SU-DHL-6 (cell line): ENCODE data around the gene KRTAP3-2.
"Not testable (repeated sequence)": the region's sequence is repeated elsewhere in the genome, so short reads cannot be mapped to it uniquely, and the experiment has no call there.

Source experiments
- H2AFZ ChIP-seq: fragments of 200-600 bp; sonication (generic); 2 replicates; pipeline ENCODE4 v1.6.1; 2014; ENCODE audit warnings: low read depth, mild to moderate bottlenecking, moderate library complexity, mixed read lengths, antibody characterized with exemption, low read length; ENCODE audit not compliant: severe bottlenecking
- H3F3A ChIP-seq: fragments of 200-600 bp; shearing (Covaris generic); 2 replicates; pipeline ENCODE4 v1.6.0; 2016; ENCODE audit warnings: antibody characterized with exemption, mild to moderate bottlenecking; ENCODE audit not compliant: insufficient read depth
- H3K27ac ChIP-seq: fragments of 200-600 bp; sonication (generic); 2 replicates; pipeline ENCODE4 v1.5.1; 2016; ENCODE audit warnings: low read depth, mild to moderate bottlenecking, low read length, moderate library complexity, mixed read lengths
- H3K27me3 ChIP-seq: fragments of 200-600 bp; sonication (generic), shearing (Covaris generic); 2 replicates; pipeline ENCODE4 v1.6.0; 2014; ENCODE audit warnings: mild to moderate bottlenecking, low read length
- H3K36me3 ChIP-seq: fragments of 200-600 bp; sonication (generic); 2 replicates; pipeline ENCODE4 v1.6.1; 2014; ENCODE audit warnings: mild to moderate bottlenecking, low read length, mixed read lengths
- H3K4me2 ChIP-seq: fragments of 300-600, 200-600 bp; shearing (Covaris generic), sonication (generic); 2 replicates; pipeline ENCODE4 v1.6.0; 2014; ENCODE audit warnings: low read length, low read depth, mild to moderate bottlenecking; ENCODE audit not compliant: poor library complexity, severe bottlenecking
- H3K4me3 ChIP-seq: fragments of 200-600 bp; sonication (generic); 2 replicates; pipeline ENCODE4 v1.5.1; 2014; ENCODE audit warnings: antibody characterized with exemption, low read length, mild to moderate bottlenecking, mixed read lengths; ENCODE audit not compliant: insufficient read depth, poor library complexity, severe bottlenecking
- H3K79me2 ChIP-seq: fragments of 200-600 bp; sonication (generic); 2 replicates; pipeline ENCODE4 v1.6.1; 2014; ENCODE audit warnings: mild to moderate bottlenecking, low read length, moderate library complexity; ENCODE audit not compliant: insufficient read depth
- H3K9ac ChIP-seq: fragments of 200-600 bp; sonication (generic); 2 replicates; pipeline ENCODE4 v1.7.0; 2014; ENCODE audit warnings: mild to moderate bottlenecking, low read length
- H3K9me2 ChIP-seq: fragments of 200-600 bp; sonication (generic); replicated peaks from 2 replicates; pipeline ENCODE4 v1.6.1; 2014; ENCODE audit warnings: low read length; ENCODE audit not compliant: insufficient read depth
- H3K9me3 ChIP-seq: fragments of 200-600 bp; sonication (generic); 2 replicates; pipeline ENCODE4 v1.6.1; 2014; ENCODE audit warnings: low read length, mixed read lengths; ENCODE audit not compliant: insufficient read depth
- H4K20me1 ChIP-seq: fragments of 200-600 bp; sonication (generic); 2 replicates; pipeline ENCODE4 v1.6.1; 2014; ENCODE audit warnings: low read depth, mild to moderate bottlenecking, antibody characterized with exemption, low read length, moderate library complexity, mixed read lengths
- EZH2phosphoT487 ChIP-seq: fragments of 200-600 bp; sonication (generic), shearing (Covaris generic); conservative IDR thresholded peaks from 2 replicates; pipeline ENCODE4 v1.6.1; 2018; ENCODE audit warnings: mild to moderate bottlenecking, antibody characterized with exemption, low read length, moderate library complexity, mixed read lengths
- TF ChIP-seq, protein P1 (sequence below): fragments of 200-600 bp; sonication (generic); IDR thresholded peaks from one replicate; pipeline ENCODE4 v1.5.1; 2017; ENCODE audit warnings: antibody characterized with exemption, mild to moderate bottlenecking, low read length, moderate library complexity; ENCODE audit not compliant: insufficient read depth, poor library complexity, severe bottlenecking

KRTAP3-2 gene

DNA sequence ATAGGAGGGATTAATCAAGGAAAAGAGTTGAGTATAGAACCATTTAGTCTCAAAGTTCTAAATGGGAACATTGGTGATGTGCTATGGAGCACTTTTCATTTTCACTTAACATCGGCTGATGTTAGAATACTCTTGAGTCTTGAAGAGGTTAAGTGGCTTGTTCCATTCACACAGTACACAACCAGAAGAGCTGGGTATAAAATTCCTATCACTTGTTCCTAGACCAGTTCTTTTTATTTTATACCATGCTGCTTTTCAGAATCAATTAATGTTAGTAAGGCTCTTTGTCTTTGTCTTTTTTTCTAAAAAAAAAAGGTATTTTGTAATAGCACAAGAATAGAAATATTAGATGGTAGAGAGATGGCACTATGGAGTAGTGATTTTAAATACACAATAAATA, 43.2 kb upstream of the KRTAP3-2 start:
- no peak overlapping the region for H3K4me2 ChIP-seq
- H3F3A ChIP-seq = no peaks in the 10 kb centered on the region
- peaks cover 12% of the 10 kb centered on the region; the same call in 1 of the 2 replicates for H3K9me3 ChIP-seq
- H3K9ac ChIP-seq = no peak overlapping the region
- no peaks in the 10 kb centered on the region for H4K20me1 ChIP-seq
- no peak overlapping the region for H2AFZ ChIP-seq
- H3K36me3 ChIP-seq = no peaks in the 10 kb centered on the region
- H3K27me3 ChIP-seq = 0 out of 2 replicates have a peak, but pooled peaks cover 3% of the 10 kb centered on the region
- TF ChIP-seq, protein P1, sequence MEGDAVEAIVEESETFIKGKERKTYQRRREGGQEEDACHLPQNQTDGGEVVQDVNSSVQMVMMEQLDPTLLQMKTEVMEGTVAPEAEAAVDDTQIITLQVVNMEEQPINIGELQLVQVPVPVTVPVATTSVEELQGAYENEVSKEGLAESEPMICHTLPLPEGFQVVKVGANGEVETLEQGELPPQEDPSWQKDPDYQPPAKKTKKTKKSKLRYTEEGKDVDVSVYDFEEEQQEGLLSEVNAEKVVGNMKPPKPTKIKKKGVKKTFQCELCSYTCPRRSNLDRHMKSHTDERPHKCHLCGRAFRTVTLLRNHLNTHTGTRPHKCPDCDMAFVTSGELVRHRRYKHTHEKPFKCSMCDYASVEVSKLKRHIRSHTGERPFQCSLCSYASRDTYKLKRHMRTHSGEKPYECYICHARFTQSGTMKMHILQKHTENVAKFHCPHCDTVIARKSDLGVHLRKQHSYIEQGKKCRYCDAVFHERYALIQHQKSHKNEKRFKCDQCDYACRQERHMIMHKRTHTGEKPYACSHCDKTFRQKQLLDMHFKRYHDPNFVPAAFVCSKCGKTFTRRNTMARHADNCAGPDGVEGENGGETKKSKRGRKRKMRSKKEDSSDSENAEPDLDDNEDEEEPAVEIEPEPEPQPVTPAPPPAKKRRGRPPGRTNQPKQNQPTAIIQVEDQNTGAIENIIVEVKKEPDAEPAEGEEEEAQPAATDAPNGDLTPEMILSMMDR = no peak
- no peak for TF ChIP-seq EZH2phosphoT487
- H3K79me2 ChIP-seq = no peaks in the 10 kb centered on the region
- H3K9me2 ChIP-seq = no peaks in the 10 kb centered on the region
- H3K27ac ChIP-seq = no peak overlapping the region
- H3K4me3 ChIP-seq = no peak overlapping the region

DNA sequence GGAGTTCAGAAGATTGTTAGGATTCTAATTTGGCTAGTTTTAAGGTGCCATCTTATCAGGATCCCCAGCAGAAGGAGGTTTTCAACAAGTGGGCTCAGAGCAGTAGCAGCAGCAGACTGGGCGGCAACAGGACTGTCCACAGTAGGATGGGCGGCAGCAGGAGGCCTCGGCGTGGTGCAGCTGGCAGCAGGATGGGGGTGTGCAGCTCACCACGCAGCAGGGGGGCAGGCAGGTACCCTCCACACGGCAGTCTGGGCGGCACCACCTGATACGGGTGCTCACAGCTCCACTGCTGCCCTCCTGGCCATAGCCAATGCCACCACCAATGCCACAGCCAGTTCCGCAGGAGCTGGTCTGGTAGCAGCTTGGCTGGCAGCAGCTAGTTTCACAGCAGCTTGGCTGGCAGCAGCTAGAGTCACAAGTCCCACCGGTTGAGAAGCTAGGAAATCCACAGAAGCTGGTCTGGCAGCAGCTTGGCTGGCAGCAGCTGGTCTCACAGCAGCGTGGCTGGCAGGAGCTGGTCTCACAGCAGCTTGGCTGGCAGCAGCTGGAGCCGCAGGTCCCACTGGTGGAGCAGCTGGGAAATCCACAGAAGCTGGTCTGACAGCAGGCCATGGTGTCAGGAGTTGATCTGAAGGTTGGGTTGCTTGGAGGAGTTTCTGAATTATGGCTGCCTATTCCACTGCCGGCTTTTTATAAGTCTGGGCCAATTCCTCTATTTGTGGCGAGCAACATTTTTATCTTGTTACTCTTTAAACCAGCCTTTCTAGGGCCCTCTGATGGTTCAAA, 41.3 kb upstream of the KRTAP3-2 start, which contains the start of gene KRTAP1-1:
Gene KRTAP1-1, minus strand, starts transcription at position 668 of the 789 bp plus-strand sequence. Its CDS starts 53 bp downstream, at position 615.
- H3K4me3 ChIP-seq, H3K27me3 ChIP-seq, H4K20me1 ChIP-seq, H2AFZ ChIP-seq, H3K79me2 ChIP-seq, H3K9me2 ChIP-seq, H3F3A ChIP-seq, H3K9ac ChIP-seq, H3K4me2 ChIP-seq, H3K36me3 ChIP-seq, H3K27ac ChIP-seq: not testable (repeated sequence)
- peaks cover 12% of the 10 kb centered on the region; the same call in 1 of the 2 replicates for H3K9me3 ChIP-seq

DNA sequence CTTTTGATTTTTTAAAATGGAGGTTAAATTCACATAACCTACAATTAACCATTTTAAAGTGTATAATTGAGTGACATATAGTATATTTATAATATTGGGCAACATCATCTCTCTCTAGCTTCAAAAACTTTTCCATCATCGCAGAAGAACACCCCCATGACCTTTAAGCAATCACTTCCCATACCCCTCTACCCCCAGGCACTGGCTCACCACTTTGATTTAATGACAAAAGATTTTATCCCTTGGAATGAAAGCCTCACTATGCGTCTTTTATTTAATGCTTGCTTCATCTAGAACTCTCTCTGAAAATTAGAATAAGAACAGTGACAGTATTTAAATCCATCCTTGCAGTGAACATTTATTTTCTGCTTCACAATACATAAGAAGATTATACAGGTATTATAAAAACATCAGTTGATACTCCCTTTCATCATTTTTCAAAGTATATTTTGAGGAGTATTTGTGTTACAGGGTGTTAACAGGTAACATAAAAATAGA, 38.2 kb upstream of the KRTAP3-2 start:
- Histone ChIP-seq H3K27ac (no peak overlapping the region), H3K9me3 (peaks cover 8% of the 10 kb centered on the region; the same call in 1 of the 2 replicates), H3K4me2 (no peak overlapping the region), H3K27me3 (0 out of 2 replicates have a peak, but pooled peaks cover 3% of the 10 kb centered on the region), H2AFZ (no peak overlapping the region), H4K20me1 (no peaks in the 10 kb centered on the region), H3K36me3 (no peaks in the 10 kb centered on the region), H3K9me2 (no peaks in the 10 kb centered on the region), H3K9ac (no peak overlapping the region), H3F3A (no peaks in the 10 kb centered on the region), H3K4me3 (no peak overlapping the region), H3K79me2 (no peaks in the 10 kb centered on the region)
- TF ChIP-seq, protein P1 = no peak
- no peak for TF ChIP-seq EZH2phosphoT487

DNA sequence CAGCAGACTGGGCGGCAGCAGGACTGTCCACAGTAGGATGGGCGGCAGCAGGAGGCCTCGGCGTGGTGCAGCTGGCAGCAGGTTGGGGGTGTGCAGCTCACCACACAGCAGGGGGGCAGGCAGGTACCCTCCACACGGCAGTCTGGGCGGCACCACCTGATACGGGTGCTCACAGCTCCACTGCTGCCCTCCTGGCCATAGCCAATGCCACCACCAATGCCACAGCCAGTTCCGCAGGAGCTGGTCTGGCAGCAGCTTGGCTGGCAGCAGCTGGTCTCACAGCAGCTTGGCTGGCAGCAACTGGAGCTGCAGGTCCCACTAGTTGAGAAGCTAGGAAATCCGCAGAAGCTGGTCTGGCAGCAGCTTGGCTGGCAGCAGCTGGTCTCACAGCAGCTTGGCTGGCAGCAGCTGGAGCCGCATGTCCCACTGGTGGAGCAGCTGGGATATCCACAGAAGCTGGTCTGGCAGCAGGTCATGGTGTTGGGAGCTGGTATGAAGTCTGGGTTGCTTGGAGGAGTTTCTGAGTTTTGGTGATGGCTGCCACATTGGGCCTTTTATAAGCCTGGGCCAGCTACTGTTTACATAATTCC, 34.7 kb upstream of the KRTAP3-2 start, which contains the start of gene KRTAP1-3:
Gene KRTAP1-3, minus strand, starts transcription at position 529 of the 590 bp plus-strand sequence. Its CDS starts 53 bp downstream, at position 476.
- not testable (repeated sequence) for H3K9me3 ChIP-seq, H4K20me1 ChIP-seq, H3K27me3 ChIP-seq, H3K4me2 ChIP-seq, H3F3A ChIP-seq, H3K9ac ChIP-seq, H3K9me2 ChIP-seq, H3K4me3 ChIP-seq, H3K27ac ChIP-seq, H3K79me2 ChIP-seq, H3K36me3 ChIP-seq, H2AFZ ChIP-seq
